ENCODE data around the gene LIPG.

The LIPG gene

DNA sequence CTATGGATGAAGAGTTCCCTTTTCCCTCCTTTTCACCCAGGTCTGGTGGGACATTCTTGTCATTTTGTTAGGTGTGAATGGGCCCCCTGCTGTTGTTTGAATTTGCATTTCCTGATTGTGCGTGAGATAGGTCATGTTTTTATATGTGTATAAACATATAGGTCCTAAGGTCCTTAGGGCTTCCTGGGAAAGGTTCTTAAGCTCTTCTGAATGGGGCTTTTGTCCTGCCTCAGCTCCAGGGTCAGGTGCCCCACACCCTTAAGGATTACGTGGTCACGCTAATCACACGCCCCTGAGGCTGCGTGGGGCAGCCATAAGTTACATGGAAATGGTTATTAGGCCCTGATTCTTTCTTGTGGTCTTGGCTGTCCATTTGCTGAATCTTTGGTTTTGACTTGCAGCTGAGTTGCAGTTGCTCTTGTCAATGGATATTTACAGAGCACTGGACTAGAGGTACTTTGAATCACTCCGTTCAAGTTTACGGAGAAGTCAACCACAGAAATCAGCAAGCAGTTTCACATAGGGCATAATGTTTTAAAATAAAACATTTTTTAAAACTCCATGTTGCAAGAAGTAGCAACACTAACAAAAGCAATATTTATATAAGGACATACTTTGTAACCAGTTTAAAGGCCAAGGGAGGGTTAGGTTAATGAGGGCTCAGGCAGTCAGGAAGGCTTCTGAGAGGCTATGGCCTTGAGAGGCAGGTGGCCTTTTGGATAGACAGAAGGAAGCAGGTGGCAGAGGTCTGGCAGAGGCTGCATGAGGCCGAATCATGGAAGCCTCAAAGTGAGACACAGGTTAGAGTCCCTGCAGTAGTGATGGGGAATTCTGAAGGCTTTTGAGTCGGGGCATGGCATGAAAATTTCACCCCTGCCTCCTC, 24.2 kb downstream of the LIPG start:
- DNase-seq: no peak
- H3K9me3 ChIP-seq (ENCODE audit: control insufficient read depth, low read length): no peaks in the 10 kb centered on the region
- H3K36me3 ChIP-seq (ENCODE audit: control insufficient read depth, insufficient read depth, low read length): no peaks in the 10 kb centered on the region
- no peaks in the 10 kb centered on the region for H3K27me3 ChIP-seq (replicated peaks; ENCODE audit: control insufficient read depth, insufficient read depth, low read length, poor library complexity, severe bottlenecking)
- H3K27ac ChIP-seq (ENCODE audit: insufficient read depth, low read length, poor library complexity, severe bottlenecking): no peak overlapping the region
- H3K4me3 ChIP-seq (ENCODE audit: insufficient read depth, low read depth, low read length, poor library complexity, severe bottlenecking): no peak overlapping the region
- no peaks in the 10 kb centered on the region for H3K4me1 ChIP-seq (ENCODE audit: control insufficient read depth, insufficient read depth, low read length, poor library complexity, severe bottlenecking)

- no peak for DNase-seq
- Histone ChIP-seq H3K4me1 (ENCODE audit: control insufficient read depth, insufficient read depth, low read length, poor library complexity, severe bottlenecking) (no peaks in the 10 kb centered on the region), H3K36me3 (ENCODE audit: control insufficient read depth, insufficient read depth, low read length) (no peaks in the 10 kb centered on the region), H3K27me3 (replicated peaks; ENCODE audit: control insufficient read depth, insufficient read depth, low read length, poor library complexity, severe bottlenecking) (no peaks in the 10 kb centered on the region), H3K27ac (ENCODE audit: insufficient read depth, low read length, poor library complexity, severe bottlenecking) (no peak overlapping the region), H3K4me3 (ENCODE audit: insufficient read depth, low read depth, low read length, poor library complexity, severe bottlenecking) (no peak overlapping the region), H3K9me3 (ENCODE audit: control insufficient read depth, low read length) (no peaks in the 10 kb centered on the region)
These were observed 26.3 kb downstream of the LIPG start for GRCh38 chr18:49588171-49588570.

DNA sequence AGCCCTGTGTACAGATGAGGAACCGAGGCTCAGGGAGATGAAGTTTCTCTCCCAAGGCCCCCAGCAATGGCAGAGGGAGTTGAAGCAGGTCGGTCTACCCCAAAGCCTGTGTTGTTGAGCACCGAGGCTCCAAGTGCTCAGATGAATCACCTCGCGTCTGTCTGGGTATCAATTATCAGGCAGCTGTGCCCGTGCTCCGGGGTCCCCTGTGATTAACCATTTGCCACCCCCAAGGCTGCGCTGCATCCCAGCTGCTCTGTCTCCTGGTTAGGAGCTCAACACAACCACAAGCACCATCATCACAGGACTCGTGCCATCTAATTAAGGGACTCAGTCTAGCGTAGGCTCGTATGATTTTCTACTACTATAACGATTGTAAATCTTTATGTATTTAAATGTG, 27.1 kb downstream of the LIPG start:
- Histone ChIP-seq H3K27me3 (replicated peaks; ENCODE audit: control insufficient read depth, insufficient read depth, low read length, poor library complexity, severe bottlenecking) (no peaks in the 10 kb centered on the region), H3K9me3 (ENCODE audit: control insufficient read depth, low read length) (no peaks in the 10 kb centered on the region), H3K4me3 (ENCODE audit: insufficient read depth, low read depth, low read length, poor library complexity, severe bottlenecking) (no peak overlapping the region), H3K36me3 (ENCODE audit: control insufficient read depth, insufficient read depth, low read length) (no peaks in the 10 kb centered on the region), H3K4me1 (ENCODE audit: control insufficient read depth, insufficient read depth, low read length, poor library complexity, severe bottlenecking) (no peaks in the 10 kb centered on the region), H3K27ac (ENCODE audit: insufficient read depth, low read length, poor library complexity, severe bottlenecking) (no peak overlapping the region)
- no peak for DNase-seq

DNA sequence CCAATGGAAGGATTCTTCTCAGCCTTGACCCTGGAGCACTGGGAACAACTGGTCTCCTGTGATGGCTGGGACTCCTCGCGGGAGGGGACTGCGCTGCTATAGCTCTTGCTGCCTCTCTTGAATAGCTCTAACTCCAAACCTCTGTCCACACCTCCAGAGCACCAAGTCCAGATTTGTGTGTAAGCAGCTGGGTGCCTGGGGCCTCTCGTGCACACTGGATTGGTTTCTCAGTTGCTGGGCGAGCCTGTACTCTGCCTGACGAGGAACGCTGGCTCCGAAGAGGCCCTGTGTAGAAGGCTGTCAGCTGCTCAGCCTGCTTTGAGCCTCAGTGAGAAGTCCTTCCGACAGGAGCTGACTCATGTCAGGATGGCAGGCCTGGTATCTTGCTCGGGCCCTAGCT, 28.8 kb downstream of the LIPG start:
- H3K4me1 ChIP-seq (ENCODE audit: control insufficient read depth, insufficient read depth, low read length, poor library complexity, severe bottlenecking): no peaks in the 10 kb centered on the region
- H3K4me3 ChIP-seq (ENCODE audit: insufficient read depth, low read depth, low read length, poor library complexity, severe bottlenecking): no peak overlapping the region
- no peaks in the 10 kb centered on the region for H3K36me3 ChIP-seq (ENCODE audit: control insufficient read depth, insufficient read depth, low read length)
- no peaks in the 10 kb centered on the region for H3K27me3 ChIP-seq (replicated peaks; ENCODE audit: control insufficient read depth, insufficient read depth, low read length, poor library complexity, severe bottlenecking)
- H3K27ac ChIP-seq (ENCODE audit: insufficient read depth, low read length, poor library complexity, severe bottlenecking): no peak overlapping the region
- H3K9me3 ChIP-seq (ENCODE audit: control insufficient read depth, low read length): no peaks in the 10 kb centered on the region
- DNase-seq: no peak

DNA sequence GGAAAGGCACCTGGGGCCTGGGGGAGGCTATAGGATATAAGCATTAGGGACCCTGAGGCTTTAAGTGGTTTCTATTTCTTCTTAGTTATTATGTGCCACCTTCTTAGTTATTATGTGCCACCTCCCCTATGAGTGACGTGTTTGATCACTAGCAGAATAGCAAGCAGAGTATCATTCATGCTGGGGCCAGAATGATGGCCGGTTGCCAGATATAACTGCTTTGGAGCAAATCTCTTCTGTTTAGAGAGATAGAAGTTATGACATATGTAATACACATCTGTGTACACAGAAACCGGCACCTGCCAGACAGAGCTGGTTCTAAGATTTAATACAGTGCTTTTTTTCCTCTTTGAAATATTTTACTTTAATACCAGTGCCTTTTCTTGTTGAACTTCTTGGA, 29.4 kb downstream of the LIPG start:
- no peaks in the 10 kb centered on the region for H3K36me3 ChIP-seq (ENCODE audit: control insufficient read depth, insufficient read depth, low read length)
- DNase-seq: no peak

GRCh38 chr18:49591775-49592174, 29.9 kb downstream of the LIPG start:
- no peaks in the 10 kb centered on the region for H3K36me3 ChIP-seq (ENCODE audit: control insufficient read depth, insufficient read depth, low read length)
- H3K9me3 ChIP-seq (ENCODE audit: control insufficient read depth, low read length): no peaks in the 10 kb centered on the region
- H3K4me1 ChIP-seq (ENCODE audit: control insufficient read depth, insufficient read depth, low read length, poor library complexity, severe bottlenecking): no peaks in the 10 kb centered on the region
- no peaks in the 10 kb centered on the region for H3K27me3 ChIP-seq (replicated peaks; ENCODE audit: control insufficient read depth, insufficient read depth, low read length, poor library complexity, severe bottlenecking)
- no peak for DNase-seq
- H3K4me3 ChIP-seq (ENCODE audit: insufficient read depth, low read depth, low read length, poor library complexity, severe bottlenecking): no peak overlapping the region
- H3K27ac ChIP-seq (ENCODE audit: insufficient read depth, low read length, poor library complexity, severe bottlenecking): no peak overlapping the region

More for the DNA sequence above, 29.4 kb downstream of the LIPG start:
- Histone ChIP-seq H3K4me3 (ENCODE audit: insufficient read depth, low read depth, low read length, poor library complexity, severe bottlenecking) (no peak overlapping the region), H3K27ac (ENCODE audit: insufficient read depth, low read length, poor library complexity, severe bottlenecking) (no peak overlapping the region), H3K27me3 (replicated peaks; ENCODE audit: control insufficient read depth, insufficient read depth, low read length, poor library complexity, severe bottlenecking) (no peaks in the 10 kb centered on the region), H3K4me1 (ENCODE audit: control insufficient read depth, insufficient read depth, low read length, poor library complexity, severe bottlenecking) (no peaks in the 10 kb centered on the region), H3K9me3 (ENCODE audit: control insufficient read depth, low read length) (no peaks in the 10 kb centered on the region)

DNA sequence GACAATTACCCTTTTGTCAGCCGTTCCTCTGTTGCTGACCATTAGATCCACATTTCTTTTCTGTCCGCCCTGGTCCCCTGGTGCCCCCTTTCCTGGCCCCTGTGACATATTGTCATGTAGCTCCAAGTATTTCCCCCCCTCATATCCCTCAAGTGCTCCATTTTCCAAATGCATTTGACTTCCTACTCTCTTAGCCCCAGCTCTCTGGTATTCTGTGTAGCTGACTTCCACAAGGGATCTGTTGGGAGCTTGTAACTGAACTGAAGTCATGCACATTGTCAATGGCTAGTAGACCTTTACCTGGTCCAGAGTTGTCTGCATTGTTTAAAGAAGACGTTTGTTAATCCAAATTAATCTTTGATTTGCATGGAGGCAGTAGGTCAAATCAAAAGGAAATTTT, 34.8 kb downstream of the LIPG start:
- Histone ChIP-seq H3K4me1 (ENCODE audit: control insufficient read depth, insufficient read depth, low read length, poor library complexity, severe bottlenecking) (no peaks in the 10 kb centered on the region), H3K4me3 (ENCODE audit: insufficient read depth, low read depth, low read length, poor library complexity, severe bottlenecking) (no peak overlapping the region), H3K27ac (ENCODE audit: insufficient read depth, low read length, poor library complexity, severe bottlenecking) (no peak overlapping the region), H3K36me3 (ENCODE audit: control insufficient read depth, insufficient read depth, low read length) (no peaks in the 10 kb centered on the region), H3K27me3 (replicated peaks; ENCODE audit: control insufficient read depth, insufficient read depth, low read length, poor library complexity, severe bottlenecking) (no peaks in the 10 kb centered on the region), H3K9me3 (ENCODE audit: control insufficient read depth, low read length) (no peaks in the 10 kb centered on the region)
- DNase-seq: no peak

DNA sequence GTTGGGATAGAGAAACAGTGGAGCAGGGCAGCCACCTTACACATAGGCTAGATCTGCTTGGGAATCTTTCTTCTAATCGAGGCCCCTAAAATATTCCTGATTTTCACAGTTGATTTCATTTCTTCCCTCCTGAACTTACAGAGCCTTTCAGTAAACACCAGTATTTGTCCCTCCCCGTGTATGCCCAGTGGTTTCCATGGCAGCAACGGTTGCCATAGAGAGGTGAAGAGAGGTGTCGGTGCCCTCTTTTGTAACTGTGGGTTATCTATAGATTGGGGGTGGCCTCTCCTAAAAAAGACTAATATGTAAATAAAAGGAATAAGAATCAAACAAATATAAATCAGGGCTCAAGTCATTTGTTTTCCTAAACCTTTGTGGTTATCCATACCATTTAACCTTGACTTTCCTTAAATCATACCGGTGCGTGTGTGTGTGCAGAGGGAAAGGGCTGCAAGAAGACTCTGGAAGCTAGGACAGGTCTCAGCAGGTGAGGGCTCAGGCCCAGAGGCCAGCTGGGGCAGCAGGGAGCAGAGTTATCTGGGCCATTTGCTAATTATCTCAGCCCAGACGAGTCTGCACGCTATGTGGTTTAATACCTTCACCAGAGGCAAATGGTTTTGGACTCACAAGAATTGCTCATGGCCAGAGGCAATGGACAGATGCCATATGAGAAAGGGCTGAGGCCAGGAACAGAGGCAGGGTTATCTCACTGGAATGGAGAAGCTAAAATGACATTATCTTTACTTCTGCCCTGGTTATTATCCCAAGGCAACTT, 35.5 kb downstream of the LIPG start:
- Histone ChIP-seq H3K27ac (ENCODE audit: insufficient read depth, low read length, poor library complexity, severe bottlenecking) (no peak overlapping the region), H3K9me3 (ENCODE audit: control insufficient read depth, low read length) (no peaks in the 10 kb centered on the region), H3K36me3 (ENCODE audit: control insufficient read depth, insufficient read depth, low read length) (no peaks in the 10 kb centered on the region), H3K27me3 (replicated peaks; ENCODE audit: control insufficient read depth, insufficient read depth, low read length, poor library complexity, severe bottlenecking) (no peaks in the 10 kb centered on the region), H3K4me1 (ENCODE audit: control insufficient read depth, insufficient read depth, low read length, poor library complexity, severe bottlenecking) (no peaks in the 10 kb centered on the region), H3K4me3 (ENCODE audit: insufficient read depth, low read depth, low read length, poor library complexity, severe bottlenecking) (no peak overlapping the region)
- DNase-seq: no peak

DNA sequence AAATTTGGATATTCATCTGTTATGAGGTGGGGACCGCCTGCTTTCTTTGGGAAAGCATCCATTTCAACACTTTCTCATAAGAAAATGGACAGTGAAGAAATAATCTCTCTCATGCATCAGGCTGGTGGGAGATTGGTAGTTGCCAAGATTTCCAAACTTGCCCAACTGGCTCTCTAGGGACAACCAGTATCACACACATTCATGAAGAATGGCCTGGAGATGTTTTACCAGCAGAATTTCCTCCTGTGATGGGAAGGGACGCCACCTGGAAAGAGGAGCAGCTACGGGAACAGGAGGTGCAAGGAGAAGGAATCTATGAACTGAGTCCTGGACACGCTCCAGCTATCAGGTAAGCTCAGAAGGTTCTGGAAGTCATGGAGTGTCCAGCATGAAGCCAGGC, 39.4 kb downstream of the LIPG start:
- no peak for DNase-seq
- no peaks in the 10 kb centered on the region for H3K4me1 ChIP-seq (ENCODE audit: control insufficient read depth, insufficient read depth, low read length, poor library complexity, severe bottlenecking)
- H3K9me3 ChIP-seq (ENCODE audit: control insufficient read depth, low read length): no peaks in the 10 kb centered on the region
- H3K27me3 ChIP-seq (replicated peaks; ENCODE audit: control insufficient read depth, insufficient read depth, low read length, poor library complexity, severe bottlenecking): no peaks in the 10 kb centered on the region
- H3K36me3 ChIP-seq (ENCODE audit: control insufficient read depth, insufficient read depth, low read length): no peaks in the 10 kb centered on the region
- H3K27ac ChIP-seq (ENCODE audit: insufficient read depth, low read length, poor library complexity, severe bottlenecking): no peak overlapping the region
- H3K4me3 ChIP-seq (ENCODE audit: insufficient read depth, low read depth, low read length, poor library complexity, severe bottlenecking): no peak overlapping the region

All from effector memory CD4-positive, alpha-beta T cell (primary cell).